AG10803 (cell line): Measurements from ENCODE around the gene PSMB5.

Experiments used
- DNase-seq: peaks from one replicate; pipeline ENCODE4 v3.0.0; 2010; ENCODE audit warnings: low read depth
- H3K4me3 ChIP-seq: 2 replicates; pipeline ENCODE4 v1.5.1; 2011; ENCODE audit warnings: mild to moderate bottlenecking, low read length, control low read depth
- TF ChIP-seq, protein P1 (sequence below): conservative IDR thresholded peaks from 2 replicates; pipeline ENCODE4 v1.5.1; 2011; ENCODE audit warnings: mild to moderate bottlenecking, low read length, control low read depth, inconsistent platforms

The PSMB5 gene

DNA sequence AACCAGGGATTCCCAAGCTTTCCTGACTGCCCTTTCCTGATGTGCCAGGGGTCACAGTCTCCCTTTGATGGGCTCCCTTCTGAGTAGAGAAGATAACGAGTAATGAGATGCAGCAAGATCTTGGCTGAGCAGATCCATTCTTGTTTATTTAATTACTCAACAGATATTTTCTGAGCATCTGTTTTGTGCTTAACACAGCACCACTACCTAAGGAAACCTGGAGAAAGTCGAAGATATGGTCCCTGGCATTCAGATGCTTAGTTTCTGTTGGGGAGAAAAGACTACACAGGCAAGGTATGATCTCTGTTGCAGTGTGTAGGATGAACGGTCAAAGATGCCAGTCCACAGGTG is 56.2 kb downstream of the PSMB5 start:
- DNase-seq = no peak
- TF ChIP-seq, protein P1, sequence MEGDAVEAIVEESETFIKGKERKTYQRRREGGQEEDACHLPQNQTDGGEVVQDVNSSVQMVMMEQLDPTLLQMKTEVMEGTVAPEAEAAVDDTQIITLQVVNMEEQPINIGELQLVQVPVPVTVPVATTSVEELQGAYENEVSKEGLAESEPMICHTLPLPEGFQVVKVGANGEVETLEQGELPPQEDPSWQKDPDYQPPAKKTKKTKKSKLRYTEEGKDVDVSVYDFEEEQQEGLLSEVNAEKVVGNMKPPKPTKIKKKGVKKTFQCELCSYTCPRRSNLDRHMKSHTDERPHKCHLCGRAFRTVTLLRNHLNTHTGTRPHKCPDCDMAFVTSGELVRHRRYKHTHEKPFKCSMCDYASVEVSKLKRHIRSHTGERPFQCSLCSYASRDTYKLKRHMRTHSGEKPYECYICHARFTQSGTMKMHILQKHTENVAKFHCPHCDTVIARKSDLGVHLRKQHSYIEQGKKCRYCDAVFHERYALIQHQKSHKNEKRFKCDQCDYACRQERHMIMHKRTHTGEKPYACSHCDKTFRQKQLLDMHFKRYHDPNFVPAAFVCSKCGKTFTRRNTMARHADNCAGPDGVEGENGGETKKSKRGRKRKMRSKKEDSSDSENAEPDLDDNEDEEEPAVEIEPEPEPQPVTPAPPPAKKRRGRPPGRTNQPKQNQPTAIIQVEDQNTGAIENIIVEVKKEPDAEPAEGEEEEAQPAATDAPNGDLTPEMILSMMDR = no peak
- H3K4me3 ChIP-seq = peak overlapping the region; percentile 54

DNA sequence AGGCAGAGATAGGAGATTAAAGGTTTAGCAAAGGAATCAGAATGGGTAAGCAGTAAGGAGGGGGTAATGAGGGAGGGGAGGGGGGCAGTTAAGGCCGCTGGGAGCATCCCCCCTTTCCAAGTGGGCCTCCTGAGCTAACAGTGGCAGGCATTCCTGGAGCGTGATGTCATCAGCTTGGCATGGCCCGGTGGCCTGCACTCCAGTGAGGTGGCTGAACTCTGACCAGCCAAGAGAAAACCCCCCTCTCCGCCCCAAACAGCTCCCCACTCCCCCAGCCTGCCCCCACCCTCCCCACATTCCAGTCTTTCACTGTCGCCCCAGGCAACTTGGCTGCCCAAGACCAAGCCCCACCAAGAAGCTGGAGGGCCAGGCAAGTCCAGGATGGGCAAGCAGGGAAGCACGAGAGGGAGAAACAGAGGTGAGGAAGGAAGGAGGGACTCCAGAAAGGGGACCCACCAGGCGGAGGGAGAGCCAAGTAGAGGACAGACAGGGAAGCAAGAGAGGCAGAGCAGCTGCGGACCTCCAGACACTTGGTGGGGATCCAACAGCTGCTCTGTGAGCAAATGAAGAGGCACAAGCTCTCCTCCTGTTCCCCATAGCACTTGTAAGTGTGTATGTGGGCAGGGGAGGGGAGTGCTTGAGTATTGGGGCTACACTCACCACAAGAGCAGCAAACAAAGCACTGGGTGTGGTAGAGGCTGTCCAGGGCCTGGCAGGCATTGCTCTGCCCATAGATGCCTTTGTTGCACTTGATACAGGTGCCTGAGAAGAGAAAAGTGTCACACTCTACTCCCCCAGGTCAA is 56.8 kb downstream of the PSMB5 start:
- DNase-seq = peak; percentile 90
- TF ChIP-seq, protein P1 = no peak
- peak overlapping the region; percentile 54 for H3K4me3 ChIP-seq

DNA sequence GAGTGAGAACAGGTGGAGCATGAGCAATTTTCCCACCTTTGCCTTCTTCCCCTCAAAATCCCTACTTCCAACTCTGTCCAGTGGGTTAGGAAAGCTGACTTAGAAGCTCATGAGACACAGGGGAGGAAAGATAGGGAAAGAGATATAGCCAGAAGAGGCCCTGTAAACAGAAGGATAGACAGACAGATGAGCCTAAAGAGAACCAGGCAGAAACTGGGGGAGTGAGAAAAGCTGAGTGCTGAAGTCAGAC is 57.3 kb downstream of the PSMB5 start:
- DNase-seq = no peak
- H3K4me3 ChIP-seq = peak overlapping the region; percentile 22; the same call in 1 of the 2 replicates
- TF ChIP-seq, protein P1 = no peak

DNA sequence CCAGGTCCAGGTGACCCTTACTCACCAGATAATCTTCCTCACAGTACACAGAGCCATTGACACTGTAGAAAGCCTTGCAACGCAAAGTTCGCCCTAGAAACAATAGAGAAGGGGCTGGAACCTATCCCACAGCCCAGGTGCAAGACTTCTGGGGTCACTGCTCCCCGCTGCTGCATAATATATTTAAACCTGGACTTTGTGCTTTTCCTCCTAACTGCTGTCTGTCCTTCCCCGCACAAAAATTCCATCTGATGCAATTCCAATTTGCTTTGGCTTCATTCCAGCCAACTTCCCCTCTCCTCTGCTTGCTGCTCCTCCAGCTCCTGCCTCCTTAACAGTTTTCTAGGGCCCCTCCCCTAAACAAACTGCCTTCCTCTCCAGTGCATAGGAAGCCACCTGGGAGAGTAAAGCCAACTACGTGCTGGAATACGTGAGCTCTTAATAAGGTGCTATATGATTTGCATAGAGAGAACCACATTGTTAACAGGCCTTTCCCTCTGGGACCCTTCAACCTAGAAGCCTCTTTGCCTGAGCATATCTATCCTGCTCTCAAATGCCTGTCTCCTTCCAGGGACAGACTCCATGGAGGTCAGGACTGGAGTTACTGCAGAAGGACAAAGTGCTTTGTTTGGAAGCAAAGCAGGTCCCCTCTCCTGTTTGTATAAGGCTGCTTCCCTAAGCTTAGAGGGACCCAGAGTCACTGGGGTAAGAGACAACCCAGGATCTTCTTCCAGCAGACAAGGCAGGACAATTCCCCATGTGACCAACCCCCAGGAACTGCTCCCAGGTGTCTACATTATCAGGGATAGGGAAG is 57.9 kb downstream of the PSMB5 start:
- DNase-seq = peak; percentile 57
- TF ChIP-seq, protein P1 = no peak
- peak overlapping the region; percentile 22; the same call in 1 of the 2 replicates for H3K4me3 ChIP-seq
